Kidney (tissue), 14 donors: ENCODE results near the gene CARD14. TPM values are rescaled to one million over a fixed set of nuclear protein-coding genes. Genes with fewer than 3 reads are reported as not detected.
"Not testable (repeated sequence)": the region's sequence is repeated elsewhere in the genome, so short reads cannot be mapped to it uniquely, and the experiment has no call there.

ENCODE experiments used
- DNase-seq, 5 donors: peaks; one replicate each; pipeline ENCODE4 v3.0.0-alpha.2; 2013 to 2020
- FAIRE-seq: peaks from 2 replicates; lab custom pipeline; 2012; peaks lifted over from hg19 to GRCh38; lab: Jason Lieb, UNC
- H3K27ac ChIP-seq, 2 donors: one replicate each; pipeline ENCODE4 v1.7.0; 2013; ENCODE audit warnings: low read depth in 2 of 2, low read length in 2 of 2, inconsistent platforms in 1 of 2
- H3K27me3 ChIP-seq: one replicate; pipeline ENCODE4 v1.7.1; 2013; ENCODE audit warnings: low read length, inconsistent platforms; ENCODE audit not compliant: control insufficient read depth, insufficient read depth
- H3K36me3 ChIP-seq, 3 donors: one replicate each; pipeline versions ENCODE4 v1.7.0 to v1.7.1; 2013; ENCODE audit warnings: low read length in 3 of 3, control low read depth in 1 of 3, inconsistent platforms in 1 of 3; ENCODE audit not compliant: insufficient read depth in 3 of 3, control insufficient read depth in 2 of 3
- H3K4me1 ChIP-seq, 3 donors: one replicate each; pipeline versions ENCODE4 v1.7.0 to v1.7.1; 2013; ENCODE audit warnings: low read length in 3 of 3, inconsistent platforms in 1 of 3, low read depth in 1 of 3; ENCODE audit not compliant: control insufficient read depth in 2 of 3, insufficient read depth in 2 of 3
- H3K4me3 ChIP-seq, 3 donors: one replicate each; pipeline versions ENCODE4 v1.7.0 to v1.8.1; 2013; ENCODE audit warnings: low read length in 3 of 3, control low read depth in 1 of 3, inconsistent platforms in 1 of 3
- H3K9ac ChIP-seq, 3 donors: one replicate each; pipeline versions ENCODE4 v1.7.0 to v1.7.1; 2013; ENCODE audit warnings: low read length in 3 of 3, control low read depth in 1 of 3, inconsistent platforms in 1 of 3
- H3K9me3 ChIP-seq, 3 donors: one replicate each; pipeline versions ENCODE4 v1.7.0 to v1.7.1; 2013; ENCODE audit warnings: low read length in 3 of 3, control low read depth in 1 of 3, inconsistent platforms in 1 of 3; ENCODE audit not compliant: control insufficient read depth in 2 of 3, insufficient read depth in 1 of 3
- CTCF ChIP-seq: IDR thresholded peaks from 3 replicates; pipeline ENCODE4 v1.5.1; 2012; ENCODE audit warnings: mild to moderate bottlenecking, moderate library complexity, borderline replicate concordance; ENCODE audit not compliant: insufficient read depth; ENCODE audit errors: extremely low read depth
- intact Hi-C: fragments of 100-400 bp; cut with DNase I; formaldehyde crosslinking; loops from one replicate; pipeline ENCODE4 v1.11.1; 2022
- polyA plus RNA-seq: library from polyadenylated mRNA; stranded (reverse); fragments of 350-450 nt; fragmentation: Illumina TruSeq; extraction: RNeasy Lipid Tissue Mini Kit (QIAGEN cat#74804); gene quantifications from one replicate; pipeline ENCODE4 v1.2.3, GENCODE V29; 2014; ENCODE audit warnings: low read depth, low replicate concordance; ENCODE audit not compliant: insufficient read depth
- total RNA-seq: library from RNA; stranded (reverse); fragmentation: NEBNext Ultra II Directional; extraction: Animal tissue kit (Norgen Biotek cat#: 25700); gene quantifications from one replicate; pipeline ENCODE4 v1.2.1, GENCODE V29; 2021
- donor health status: control.
- donor health status: control.
- donor health status: control.
- donor health status: control.
- donor health status: control.
- donor health status: DM: yes; HTN: yes; CAD: no.
- donor health status: Normal renal cell carcinoma (clear cell type).

Gene CARD14
- total and polyA plus RNA-seq, 2 donors from 2014 or later = 0.17 to 1.7 TPM

- DNase-seq (peak in 1 of 5 donors; percentile 38), FAIRE-seq (no peak)
- TF ChIP-seq CTCF = no peak
- Histone ChIP-seq H3K27me3 (no peaks in the 10 kb centered on the region), H3K4me3 (no peak overlapping the region), H3K36me3 (peaks cover 2 to 46% (median 22%) of the 10 kb centered on the region in 3 donors), H3K9ac (no peak overlapping the region), H3K27ac (no peak overlapping the region), H3K9me3 (peaks cover 0 to 4% (median 3%) of the 10 kb centered on the region in 3 donors), H3K4me1 (no peaks in the 10 kb centered on the region)
- intact Hi-C loops = no loop called here
Observed at GRCh38 chr17:80237386-80237785, 67.6 kb downstream of the CARD14 start.

DNA sequence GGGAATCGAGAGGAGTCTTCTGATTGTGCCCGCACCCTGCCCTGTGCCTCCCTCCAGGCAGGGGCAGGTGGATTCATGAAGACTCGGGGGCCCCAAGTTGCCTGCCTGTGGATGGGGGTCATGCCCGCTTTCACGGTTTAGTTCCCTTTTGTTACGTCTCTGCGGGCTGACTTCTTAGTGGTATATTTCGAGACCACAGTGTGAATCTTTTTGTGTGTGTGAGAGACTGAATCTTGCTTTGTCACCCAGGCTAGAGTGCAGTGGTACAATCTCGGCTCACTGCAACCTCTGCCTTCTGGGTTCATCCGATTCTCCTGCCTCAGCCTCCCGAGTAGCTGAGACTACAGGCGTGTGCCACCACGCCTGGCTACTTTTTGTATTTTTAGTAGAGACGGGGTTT, 72.7 kb downstream of the CARD14 start:
- TF ChIP-seq CTCF = no peak
- peaks cover 2 to 35% (median 31%) of the 10 kb centered on the region in 3 donors for H3K36me3 ChIP-seq
- intact Hi-C loops = no loop called here

DNA sequence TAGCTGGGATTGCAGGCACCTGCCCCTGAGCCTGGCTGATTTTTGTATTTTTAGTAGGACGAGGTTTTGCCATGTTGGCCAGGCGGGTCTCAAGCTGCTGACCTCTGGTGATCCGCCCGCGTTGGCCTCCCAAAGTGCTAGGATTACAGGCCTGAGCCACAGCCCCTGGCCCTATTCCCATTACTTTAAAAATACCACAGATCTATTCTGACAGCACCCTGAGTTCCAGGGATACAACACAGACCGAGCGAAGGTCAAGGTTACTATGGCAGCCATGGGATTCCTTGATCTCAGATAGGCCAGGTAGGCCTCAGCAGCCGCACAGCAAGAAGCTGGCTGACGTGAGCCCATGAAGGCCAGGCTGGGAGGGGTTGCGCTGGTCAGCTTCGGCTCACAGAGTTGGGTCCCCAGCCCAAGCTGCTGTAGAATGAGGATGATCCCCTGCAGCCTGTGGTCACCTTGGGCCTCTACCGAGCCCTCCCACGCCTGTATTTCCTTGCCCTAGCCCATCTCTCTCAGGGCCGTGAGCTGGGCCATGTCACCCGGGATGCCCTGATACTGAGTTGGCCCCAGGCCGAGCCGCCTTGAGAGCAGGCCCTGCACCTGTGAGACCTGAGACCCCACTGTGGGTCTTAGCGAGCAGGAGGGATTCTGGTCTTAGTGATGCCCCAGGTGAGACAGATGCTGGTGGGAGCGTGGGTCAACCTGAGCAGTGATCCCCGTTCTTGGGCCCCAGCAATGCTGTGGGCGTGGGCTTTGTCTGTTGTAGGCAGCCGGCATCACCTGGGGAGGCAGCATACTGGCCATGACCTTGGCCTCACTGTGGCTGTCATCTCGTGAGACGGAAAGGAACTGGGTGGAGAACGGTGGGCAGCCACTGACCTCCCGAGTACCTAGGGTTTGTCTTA, 74.0 kb downstream of the CARD14 start:
- H3K9ac ChIP-seq = no peak overlapping the region
- H3K27ac ChIP-seq = no peak overlapping the region
- no peaks in the 10 kb centered on the region for H3K9me3 ChIP-seq
- no peaks in the 10 kb centered on the region for H3K4me1 ChIP-seq
- H3K36me3 ChIP-seq = peaks cover 2 to 34% (median 23%) of the 10 kb centered on the region in 3 donors
- H3K27me3 ChIP-seq = no peaks in the 10 kb centered on the region
- FAIRE-seq (no peak), DNase-seq (peak in 1 of 5 donors; percentile 63)
- intact Hi-C loops = no loop called here
- TF ChIP-seq CTCF = no peak
- H3K4me3 ChIP-seq = no peak overlapping the region

More for the DNA sequence above, 72.7 kb downstream of the CARD14 start:
- DNase-seq (peak in 1 of 5 donors; percentile 52), FAIRE-seq (no peak)
- H3K4me3 ChIP-seq = no peak overlapping the region
- H3K27me3 ChIP-seq = no peaks in the 10 kb centered on the region
- no peaks in the 10 kb centered on the region for H3K9me3 ChIP-seq
- H3K4me1 ChIP-seq = no peaks in the 10 kb centered on the region
- no peak overlapping the region for H3K27ac ChIP-seq
- H3K9ac ChIP-seq = no peak overlapping the region

DNA sequence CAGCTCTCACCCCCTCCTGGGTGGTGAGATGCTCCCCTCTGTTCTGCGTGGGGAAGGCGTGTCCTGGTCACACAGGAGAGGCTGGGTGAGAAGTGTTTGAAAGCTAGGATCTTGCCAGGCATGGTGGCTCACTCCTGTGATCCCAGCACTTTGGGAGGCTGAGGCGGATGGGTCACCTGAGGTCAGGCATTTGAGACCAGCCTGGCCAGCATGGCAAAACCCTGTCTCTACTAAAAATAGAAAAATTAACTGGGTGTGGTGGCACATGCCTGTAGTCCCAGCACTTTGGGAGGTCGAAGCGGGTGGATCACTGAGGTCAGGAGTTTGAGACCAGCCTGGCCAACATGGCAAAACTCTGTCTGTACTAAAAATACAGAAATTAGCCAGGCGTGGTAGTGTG, 74.6 kb downstream of the CARD14 start:
- H3K9ac ChIP-seq, H3K27ac ChIP-seq, H3K9me3 ChIP-seq, intact Hi-C loops, DNase-seq, FAIRE-seq, H3K27me3 ChIP-seq, H3K4me1 ChIP-seq, H3K4me3 ChIP-seq: not testable (repeated sequence)
- H3K36me3 ChIP-seq = peaks cover 2 to 34% (median 23%) of the 10 kb centered on the region in 3 donors
